ENCODE data around the gene HERC3.
A peak's percentile ranks its signal among the peaks of the same experiment; 100 is the strongest.

The HERC3 gene

DNA sequence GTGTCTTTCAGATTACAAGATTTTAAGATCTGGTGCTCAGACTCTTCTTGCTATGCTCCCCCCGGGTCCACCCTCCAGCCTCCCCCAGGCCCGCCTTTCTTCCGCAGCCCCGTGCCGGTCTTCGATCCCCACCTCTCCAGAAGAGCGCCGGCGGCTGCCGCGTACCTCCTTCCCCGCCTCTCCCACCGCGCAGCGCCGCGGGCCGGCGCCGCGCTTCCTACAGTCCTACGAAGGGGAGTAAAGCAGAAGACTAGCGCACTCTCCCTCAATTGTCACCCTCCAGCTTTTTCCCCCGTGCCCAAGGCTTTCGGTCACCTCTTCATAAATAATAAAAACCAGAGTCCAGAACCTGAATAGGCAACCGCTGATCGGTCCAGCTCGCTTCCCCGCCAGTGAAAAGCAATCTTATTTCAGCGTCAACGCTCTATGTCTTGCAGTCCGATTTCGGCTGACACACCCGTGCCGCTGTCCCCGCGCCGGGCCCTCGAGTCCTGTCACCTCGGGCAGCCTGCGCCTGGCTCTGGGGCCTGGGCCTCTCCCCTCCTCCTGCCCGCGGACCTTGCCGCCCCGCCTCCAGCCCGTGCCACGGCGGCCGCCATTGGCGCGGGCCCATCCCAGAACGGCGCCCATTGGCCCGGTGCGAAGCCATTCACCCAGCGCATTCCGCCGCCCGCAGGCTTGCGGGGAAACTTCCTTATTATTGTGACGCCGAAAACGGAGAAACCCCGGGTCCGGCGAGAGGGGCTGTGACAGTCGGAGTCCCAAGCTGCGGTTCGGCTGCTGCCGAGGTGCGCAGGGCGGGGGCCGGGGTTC lies at the start of gene HERC3:
HERC3 (plus strand) TSS at position 694 of the 813 bp plus-strand sequence. CDS start 13,344 bp downstream, outside the sequence.
- peak; percentile 87 for DNase-seq (ENCODE audit: low read depth)

- no peak for DNase-seq (ENCODE audit: low read depth)
Observed at GRCh38 chr4:88549815-88550214, 42.5 kb upstream of the HERC3 start.

- peak; percentile 26 for DNase-seq (ENCODE audit: low read depth)
Observed at GRCh38 chr4:88567591-88567990, 24.7 kb upstream of the HERC3 start.

GRCh38 chr4:88570001-88570400 lies 22.3 kb upstream of the HERC3 start:
- DNase-seq (ENCODE audit: low read depth) = peak; percentile 41

DNA sequence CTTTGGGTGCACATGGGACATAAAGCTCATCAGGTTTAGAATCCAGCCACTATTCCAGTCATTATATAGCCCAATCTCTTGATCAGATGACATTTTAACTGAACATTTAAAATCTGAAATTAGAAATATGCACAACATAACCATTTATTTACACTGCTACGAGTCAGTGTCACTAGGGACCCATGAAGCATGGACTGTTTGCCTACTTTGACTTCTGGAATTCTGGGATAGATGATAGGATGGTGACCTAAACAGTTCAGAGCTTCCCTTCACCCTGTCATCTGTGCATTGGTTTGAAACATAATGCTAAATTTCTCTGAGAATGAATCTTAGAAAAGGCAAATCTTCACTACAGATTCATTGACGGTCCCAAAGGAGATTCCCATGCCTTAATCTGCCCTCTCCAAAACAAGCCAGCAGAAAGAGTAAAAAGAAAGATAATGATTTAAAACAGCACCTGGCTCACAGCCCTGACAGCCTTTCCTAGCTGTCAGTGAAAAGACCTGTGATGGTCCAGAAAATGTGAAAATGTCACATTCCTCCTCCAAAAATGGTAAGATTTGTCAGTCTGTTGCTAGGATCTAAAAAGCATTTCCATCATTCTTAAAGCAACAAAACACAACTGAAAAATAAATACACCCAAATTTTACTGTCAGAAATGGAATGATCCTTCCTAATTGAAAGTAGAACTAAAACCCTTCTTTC lies 18.9 kb upstream of the HERC3 start:
- DNase-seq (ENCODE audit: low read depth) = peak; percentile 18

- peak; percentile 64 for DNase-seq (ENCODE audit: low read depth)
Observed at GRCh38 chr4:88573995-88574394, 18.3 kb upstream of the HERC3 start.

- no peak for DNase-seq (ENCODE audit: low read depth)
Observed at GRCh38 chr4:88575186-88575585, 17.1 kb upstream of the HERC3 start.

- no peak for DNase-seq (ENCODE audit: low read depth)
Observed at GRCh38 chr4:88582493-88582892, 9.8 kb upstream of the HERC3 start.

- DNase-seq (ENCODE audit: low read depth) = no peak
Observed at GRCh38 chr4:88583631-88584470, 8.4 kb upstream of the HERC3 start.

DNA sequence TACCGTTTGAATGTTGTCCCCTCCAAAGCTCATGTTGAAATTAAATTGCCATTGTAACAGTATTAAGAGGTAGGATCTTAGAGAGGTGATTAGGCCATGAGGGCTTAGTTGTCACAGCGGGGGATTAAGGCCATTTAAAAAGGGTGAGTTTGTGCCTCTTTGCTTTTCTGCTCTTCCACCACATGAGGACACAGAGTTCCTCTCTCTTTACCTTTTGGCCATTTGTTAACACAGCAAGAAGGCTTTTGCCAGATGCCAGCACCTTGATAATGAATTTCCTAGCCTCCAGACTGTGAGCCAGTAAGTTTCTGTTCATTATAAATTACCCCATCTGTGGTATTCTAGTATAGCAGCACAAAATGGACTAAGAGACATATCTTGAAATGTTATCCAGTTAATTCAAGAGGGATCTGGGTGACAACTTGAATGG lies 7.8 kb upstream of the HERC3 start:
- DNase-seq (ENCODE audit: low read depth) = no peak

DNA sequence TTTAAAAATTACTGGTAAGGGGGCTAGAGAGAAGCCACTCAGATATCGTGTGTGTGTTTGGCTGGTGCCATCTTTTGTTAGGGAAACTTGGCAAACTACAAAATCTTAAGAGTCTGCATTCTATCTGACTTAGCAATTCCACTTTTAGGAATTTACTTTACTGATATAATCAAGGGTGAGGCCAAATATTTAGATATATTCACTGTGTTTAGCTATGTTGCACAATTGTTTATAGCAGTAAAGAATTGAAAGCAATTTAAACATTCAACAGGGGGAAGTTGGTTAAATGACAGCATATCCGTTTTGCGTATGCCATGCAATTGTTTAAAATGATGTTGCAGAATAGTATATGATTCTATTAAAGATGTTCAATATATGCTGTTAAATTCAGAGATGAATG lies 6.4 kb upstream of the HERC3 start:
- DNase-seq (ENCODE audit: low read depth) = peak; percentile 10

DNA sequence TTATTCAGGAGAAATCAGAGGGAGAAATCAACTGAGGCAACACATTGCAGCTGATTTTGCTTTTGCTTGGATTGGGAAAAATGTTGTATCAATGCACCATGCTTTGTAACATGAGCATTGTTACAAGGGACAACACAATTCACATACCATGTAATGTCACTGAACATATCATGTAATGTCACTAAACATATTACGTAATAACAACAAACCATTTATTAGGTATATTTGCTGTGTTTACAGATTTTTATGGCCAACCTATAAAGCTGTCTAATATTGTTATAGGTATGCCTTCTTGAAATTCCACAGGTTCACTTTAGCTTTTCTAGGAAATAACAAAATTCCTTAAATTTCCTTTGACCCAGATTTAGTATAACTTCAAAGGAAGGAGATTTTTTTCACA lies 5.0 kb upstream of the HERC3 start:
- no peak for DNase-seq (ENCODE audit: low read depth)

GRCh38 chr4:88592600-88593448 lies 544 bp downstream of the HERC3 start:
- DNase-seq (ENCODE audit: low read depth) = peak; percentile 74

DNA sequence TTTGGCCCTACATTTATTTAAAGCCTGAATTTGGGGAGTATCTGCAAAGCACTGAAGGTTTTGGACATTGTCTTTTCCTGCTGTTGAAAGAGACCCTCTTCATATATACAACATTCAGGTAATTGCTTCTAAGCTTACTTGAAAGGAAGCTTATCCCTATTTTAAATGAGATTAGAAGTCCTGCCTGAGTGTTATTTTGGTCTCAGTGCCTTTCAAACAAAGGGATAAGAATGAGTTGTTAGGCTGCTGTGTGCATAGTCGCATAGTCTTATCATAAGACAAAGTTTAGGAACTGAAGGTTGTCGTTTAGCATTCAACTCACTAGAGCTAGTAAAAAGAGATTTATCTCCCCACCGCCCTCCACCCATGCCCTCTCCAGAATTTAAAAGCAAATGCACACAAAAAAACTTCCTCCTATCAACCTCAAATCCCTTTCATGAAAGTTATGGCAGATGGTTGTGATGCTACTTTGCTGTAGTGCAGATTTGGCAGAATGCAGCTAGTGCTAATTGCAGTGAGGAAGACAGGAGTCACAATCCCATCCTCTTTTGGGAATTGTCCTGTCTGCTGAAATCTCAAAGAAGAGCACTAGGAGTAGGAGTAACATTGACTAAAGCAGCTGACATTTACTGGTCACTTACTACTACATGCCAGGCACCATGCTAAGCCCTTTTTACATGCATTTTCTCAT lies 5.8 kb downstream of the HERC3 start:
- no peak for DNase-seq (ENCODE audit: low read depth)

DNA sequence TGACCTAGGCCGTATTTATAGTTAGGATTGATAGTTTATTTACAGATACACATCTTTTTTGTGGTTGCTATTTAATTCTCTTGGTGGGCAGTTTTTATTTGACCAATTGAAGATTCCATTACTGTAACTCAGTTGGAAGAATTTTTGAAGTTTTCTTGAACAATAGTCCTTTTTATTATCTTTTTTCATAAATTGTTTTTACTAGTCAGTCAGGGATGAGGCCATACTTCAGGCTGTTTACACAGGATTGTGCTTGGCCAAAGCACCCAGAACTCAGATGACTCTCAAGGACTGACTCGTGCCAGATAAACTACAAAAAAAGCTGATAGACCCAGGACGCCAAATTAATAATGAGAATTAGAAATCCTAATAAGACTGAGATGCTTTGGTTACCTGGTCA lies 7.0 kb downstream of the HERC3 start:
- DNase-seq (ENCODE audit: low read depth) = peak; percentile 76

DNA sequence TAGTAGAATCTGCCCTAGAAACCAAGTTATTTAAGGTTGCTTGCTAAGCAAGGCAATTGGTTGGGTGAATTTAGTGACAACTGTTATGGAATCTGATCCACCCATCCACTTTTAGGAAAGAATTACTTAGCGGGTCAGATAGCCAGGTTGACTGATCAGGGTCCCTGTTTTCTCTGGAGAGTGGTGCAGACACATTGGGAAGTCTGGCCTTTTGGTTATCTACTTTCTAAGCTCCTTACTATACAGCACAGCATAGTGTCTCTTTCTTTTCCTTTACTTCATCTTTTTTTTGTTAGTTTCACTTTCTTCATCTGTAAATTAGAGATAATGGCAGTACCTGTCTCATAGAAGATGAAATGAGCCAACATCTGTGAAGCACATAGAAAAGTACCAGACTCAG lies 7.4 kb downstream of the HERC3 start:
- no peak for DNase-seq (ENCODE audit: low read depth)

DNA sequence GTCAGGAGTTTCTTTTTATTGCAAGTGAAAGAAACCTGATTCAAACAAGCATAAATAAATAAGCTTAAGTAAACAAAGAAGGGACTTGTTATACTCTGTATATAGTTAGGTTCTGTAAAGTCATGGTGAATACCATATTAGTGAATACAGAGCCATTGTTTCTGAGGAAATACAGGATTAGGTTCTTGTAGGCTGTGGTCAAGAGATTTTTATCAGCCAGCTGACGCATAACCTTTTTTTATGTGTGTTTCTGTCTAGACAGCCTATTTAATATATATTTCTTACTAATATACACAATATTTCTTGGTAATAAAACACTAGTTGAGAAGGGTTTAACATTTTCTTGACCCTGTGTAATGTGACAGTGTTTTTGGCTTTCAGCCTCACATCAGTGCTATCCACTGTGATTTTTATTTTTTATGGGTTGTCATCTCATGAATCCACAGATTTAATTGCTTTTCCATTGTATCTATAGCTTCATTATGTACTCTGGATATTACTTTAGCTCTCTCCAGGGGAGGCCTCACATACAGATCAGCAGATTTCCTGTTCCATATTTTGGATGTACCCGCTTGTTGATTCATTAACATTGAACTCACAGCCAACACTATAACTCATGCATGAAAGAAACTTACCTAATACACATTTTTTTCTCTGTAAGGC lies 8.0 kb downstream of the HERC3 start:
- peak; percentile 93 for DNase-seq (ENCODE audit: low read depth)

- no peak for DNase-seq (ENCODE audit: low read depth)
Observed at GRCh38 chr4:88604978-88605678, 12.8 kb downstream of the HERC3 start.

GRCh38 chr4:88605736-88606135 lies 13.5 kb downstream of the HERC3 start:
- DNase-seq (ENCODE audit: low read depth) = no peak

- no peak for DNase-seq (ENCODE audit: low read depth)
Observed at GRCh38 chr4:88606832-88607231, 14.6 kb downstream of the HERC3 start.

Data from EH (cell line).